LNCAP (cell line): ENCODE data around the gene LMX1A.

Experiments used
- TF ChIP-seq, protein P1 (sequence below): fragments of 450-650 bp; IDR thresholded peaks from 2 replicates; pipeline ENCODE4 v1.5.1; 2017; ENCODE audit warnings: mild to moderate bottlenecking

Gene LMX1A

DNA sequence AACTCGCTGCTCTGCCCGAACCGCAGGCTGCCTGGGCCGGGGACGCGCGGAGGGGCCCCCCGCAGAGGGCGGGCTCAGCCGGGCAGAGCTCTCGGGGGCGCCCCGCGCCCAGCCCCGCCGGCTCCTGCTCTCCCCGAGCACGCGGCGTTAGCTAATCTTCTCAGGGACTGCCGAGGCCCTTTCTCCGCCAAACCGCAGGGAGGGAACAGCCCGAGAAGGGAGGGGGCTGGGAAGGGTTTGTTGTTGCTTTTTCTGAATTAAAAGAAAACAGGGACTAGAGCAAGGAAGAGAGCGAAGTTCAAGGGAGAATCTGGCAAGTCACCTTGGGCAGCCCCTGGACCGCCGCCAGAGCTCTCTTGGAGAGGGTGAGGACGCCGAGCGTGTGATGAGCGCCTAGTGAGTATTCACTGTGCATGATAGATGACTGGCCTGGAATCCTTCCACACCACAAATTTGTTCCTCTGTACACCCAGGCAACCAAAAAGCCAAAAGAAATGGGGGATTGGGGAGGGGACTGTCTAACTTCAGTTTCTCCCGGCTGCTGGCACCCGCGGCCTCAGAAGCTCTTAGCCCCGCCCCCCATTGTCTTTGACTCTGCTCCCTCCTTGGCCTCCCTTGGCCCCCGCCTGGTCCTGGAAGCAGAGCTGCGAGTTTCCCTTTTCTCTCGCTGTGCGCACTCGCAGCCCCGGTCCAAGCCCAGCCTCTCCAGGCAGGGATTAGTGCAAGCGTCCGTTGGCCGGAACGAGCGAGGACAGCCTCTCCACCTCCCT is 19.7 kb upstream of the LMX1A start:
- TF ChIP-seq, protein P1, sequence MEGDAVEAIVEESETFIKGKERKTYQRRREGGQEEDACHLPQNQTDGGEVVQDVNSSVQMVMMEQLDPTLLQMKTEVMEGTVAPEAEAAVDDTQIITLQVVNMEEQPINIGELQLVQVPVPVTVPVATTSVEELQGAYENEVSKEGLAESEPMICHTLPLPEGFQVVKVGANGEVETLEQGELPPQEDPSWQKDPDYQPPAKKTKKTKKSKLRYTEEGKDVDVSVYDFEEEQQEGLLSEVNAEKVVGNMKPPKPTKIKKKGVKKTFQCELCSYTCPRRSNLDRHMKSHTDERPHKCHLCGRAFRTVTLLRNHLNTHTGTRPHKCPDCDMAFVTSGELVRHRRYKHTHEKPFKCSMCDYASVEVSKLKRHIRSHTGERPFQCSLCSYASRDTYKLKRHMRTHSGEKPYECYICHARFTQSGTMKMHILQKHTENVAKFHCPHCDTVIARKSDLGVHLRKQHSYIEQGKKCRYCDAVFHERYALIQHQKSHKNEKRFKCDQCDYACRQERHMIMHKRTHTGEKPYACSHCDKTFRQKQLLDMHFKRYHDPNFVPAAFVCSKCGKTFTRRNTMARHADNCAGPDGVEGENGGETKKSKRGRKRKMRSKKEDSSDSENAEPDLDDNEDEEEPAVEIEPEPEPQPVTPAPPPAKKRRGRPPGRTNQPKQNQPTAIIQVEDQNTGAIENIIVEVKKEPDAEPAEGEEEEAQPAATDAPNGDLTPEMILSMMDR, result no peak

DNA sequence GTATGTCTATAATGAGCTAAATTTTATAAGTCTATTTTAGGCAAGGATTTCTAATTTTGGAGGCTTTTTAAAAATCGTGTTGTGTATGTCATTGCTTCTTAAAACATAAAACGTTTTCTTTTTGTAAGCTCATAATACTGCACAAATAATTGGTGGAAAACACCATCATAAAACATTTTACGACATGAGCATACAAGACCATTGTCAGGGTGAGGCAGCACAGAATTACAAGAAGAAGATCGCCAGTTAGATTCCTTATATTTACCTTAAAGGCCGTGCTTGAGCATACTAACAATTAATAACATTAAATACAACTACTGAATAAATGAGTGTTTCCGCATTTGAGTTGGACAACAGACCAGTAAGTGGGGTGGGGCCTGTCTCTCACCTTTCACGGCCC is 19.1 kb upstream of the LMX1A start:
- TF ChIP-seq, protein P1, result no peak

DNA sequence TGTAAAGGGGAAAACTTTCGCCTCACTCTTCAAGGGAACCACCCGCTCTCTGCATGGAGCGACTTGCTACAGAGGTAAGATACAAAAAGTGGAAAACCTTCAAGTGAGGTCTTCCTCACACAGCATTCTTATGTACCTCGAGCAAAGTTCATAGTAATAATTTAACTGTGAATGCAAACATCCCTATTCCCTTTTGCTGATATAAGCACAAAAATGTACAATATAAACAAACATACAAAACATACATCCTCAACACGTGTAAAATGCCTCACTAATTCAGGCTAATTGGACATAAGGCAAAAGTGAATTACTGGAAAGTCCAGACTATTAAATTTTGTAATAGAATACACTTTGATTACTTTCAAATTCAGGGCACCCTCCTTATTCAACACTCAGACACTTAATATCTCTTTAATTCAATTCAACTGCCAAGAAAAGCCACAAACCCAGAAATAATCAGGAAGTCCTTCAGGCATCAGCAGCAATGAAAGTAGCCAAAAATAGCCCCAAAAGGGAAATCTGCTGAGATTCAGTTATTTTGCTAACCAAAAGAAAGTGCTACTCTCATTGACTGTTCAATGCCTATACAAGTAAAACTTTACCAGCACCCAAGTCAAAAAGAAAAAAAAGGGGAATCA is 15.2 kb upstream of the LMX1A start:
- TF ChIP-seq, protein P1, result no peak

DNA sequence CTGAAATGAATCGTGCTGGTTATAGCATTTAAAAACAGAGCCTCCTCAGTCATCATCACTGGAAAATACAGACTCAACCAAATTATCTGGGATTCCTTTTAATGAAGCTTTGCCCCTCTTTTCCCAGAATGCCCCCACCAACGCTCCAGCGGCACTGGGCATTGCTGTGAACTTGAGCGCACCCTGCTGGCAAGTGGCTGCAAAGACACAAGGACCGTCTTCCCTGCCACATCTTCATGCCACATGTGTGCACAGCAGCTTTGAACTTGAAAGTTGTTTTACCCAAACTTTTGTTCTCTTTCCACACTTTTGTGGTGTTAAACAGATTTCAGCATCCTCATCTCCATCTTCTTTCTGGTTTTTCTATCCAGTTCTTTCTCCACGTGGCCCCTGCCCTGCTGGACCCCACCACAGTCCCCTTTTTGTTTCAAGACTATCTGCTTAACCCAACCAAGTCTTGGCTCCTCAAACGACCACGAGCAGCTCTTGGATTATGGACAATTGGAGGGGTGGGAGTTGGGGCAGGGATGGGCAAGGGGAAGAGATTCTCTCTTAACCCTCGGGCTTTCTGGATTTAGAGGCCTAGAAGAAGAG is 12.8 kb upstream of the LMX1A start:
- TF ChIP-seq, protein P1, result peak; percentile 99

DNA sequence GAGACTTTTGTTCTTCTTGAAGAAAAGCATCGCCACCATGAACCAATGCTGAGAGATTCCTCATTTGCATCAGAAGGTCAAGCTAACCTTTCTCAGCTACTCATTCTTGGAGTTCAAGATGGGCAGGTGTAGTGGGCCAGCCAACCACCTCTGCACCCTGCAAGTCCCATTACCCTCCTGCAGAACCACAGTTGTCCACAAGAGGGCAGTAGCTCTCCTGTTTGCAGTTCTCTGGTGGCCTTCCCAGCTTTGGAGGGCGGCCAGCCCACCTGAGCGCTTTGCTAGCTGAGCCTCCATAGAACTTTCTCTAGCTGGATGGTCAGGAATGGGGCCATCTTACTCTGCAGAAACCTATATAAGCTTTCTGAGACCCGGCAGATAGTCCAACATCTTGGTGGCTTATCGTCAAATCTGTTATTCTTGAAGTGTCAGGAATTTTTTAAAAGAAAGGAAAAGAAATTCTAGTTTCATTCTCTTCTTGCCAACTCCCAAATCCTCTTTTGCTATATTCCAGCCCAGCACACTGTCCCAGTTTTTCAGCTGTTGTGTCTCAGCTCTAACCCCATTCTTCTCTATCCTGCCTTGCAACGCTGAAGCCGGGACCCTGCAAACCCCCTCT is 11.0 kb upstream of the LMX1A start:
- TF ChIP-seq, protein P1, result peak; percentile 100

DNA sequence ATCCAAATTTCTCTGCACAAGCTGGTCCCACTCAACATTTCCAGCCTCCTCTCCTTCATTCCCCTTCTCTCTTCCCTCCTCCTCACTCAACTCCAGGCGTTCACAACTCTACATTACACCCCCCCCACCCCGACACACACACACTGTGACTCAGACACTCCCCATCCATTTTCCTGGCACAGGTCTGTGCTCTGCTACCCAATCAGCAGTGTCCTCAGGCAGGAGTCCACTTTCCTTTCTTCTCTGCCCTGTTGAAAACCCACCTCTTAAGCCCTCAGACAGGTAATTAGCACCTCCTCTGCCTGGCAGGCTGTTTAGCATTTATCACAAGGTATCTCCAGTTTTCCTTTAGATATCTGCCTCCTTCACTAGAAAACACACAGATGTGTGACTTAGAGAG is 8.8 kb upstream of the LMX1A start:
- TF ChIP-seq, protein P1, result no peak

DNA sequence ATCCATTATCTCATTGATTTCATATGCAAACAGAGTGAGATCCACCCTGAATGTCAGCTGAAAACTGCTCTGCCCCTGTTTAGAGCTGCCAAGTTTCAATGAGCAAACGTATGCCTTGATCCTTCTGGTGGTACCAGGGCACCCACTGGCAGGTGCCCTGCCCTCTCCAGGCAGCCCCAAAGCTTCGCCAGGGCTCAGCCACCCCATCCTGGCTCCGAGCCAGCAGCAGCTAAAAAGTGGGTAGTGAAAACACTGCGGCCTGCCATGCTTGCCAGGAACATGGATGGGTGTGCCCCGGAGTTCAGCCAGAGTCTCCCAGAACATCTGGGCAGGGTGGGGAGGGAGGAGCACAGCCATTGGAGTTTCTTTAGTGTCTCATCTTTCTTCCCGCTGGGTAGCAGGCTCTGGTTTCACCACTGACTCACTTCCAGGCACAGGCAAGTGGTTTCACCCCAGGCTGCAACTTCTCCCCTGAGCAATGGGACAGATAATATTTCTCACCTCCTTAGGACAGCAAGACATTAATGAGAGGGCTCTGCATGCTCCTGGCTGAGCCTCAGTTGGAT is 8.1 kb upstream of the LMX1A start:
- TF ChIP-seq, protein P1, result no peak
